ENCODE data around the gene SCN9A. TPM values are rescaled to one million over a fixed set of nuclear protein-coding genes. Genes with fewer than 3 reads are reported as not detected.

SCN9A gene
- total and polyA plus RNA-seq, 2 of the 4 experiments (the other 2 are of a cell fraction): 40.1 to 135 TPM

DNA sequence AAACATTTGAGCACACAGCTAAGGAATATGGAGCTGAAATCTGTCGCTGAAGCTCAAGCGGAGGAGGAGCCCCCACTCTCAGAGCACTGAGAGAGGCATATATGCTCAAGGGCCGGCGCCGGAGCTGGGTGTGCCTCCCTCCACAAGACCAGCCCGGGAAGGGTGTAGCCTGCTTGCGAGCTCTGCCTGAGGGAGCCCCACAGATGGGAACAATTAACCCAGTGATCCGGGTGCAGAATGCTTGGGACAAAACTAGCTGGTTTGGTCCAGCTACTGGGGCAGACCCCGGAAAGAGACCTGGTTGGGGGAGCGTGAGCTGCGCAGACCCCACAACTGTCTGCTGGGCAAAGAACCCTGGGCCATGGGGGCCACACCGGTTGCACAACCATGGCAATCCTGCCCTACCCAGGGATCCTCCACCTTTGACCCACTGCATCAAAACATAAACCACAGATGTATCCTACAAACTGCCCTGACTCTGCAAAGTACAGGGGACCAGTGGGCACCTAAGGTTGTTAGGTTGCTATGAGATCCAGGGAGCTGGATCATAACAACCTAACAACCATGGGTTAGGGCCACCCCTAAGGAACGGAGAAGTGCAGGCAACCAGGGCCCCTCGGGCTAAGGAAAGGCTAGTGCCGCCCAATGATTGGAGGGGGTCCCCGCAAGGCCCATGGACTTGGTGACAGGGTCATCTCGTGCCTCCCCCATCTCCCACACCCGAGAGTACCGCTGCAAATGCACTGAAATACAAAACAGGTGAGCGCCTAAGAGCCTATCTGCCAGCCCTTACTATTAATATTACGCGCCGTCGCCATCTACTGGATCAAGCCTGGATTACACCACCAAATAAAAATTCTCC, 194.6 kb downstream of the SCN9A start:
- Histone ChIP-seq H2BK20ac (ENCODE audit: low read depth, low read length) (no peak overlapping the region), H2AFZ (replicated peaks; ENCODE audit: low read length, poor library complexity) (peak overlapping the region; percentile 58), H3K56ac (ENCODE audit: extremely low read depth, insufficient read depth, low read length) (no peak overlapping the region), H3K9me1 (ENCODE audit: insufficient read depth, low read length) (0 out of 2 replicates have a peak, but pooled peaks cover 4% of the 10 kb centered on the region), H2BK15ac (ENCODE audit: low read depth, low read length) (no peak overlapping the region), H3K9ac (ENCODE audit: low read depth, low read length) (no peak overlapping the region), H2AK5ac (ENCODE audit: low read depth, low read length) (peak overlapping the region; percentile 45), H3K9me3 (ENCODE audit: control insufficient read depth, insufficient read depth, low read length) (no peaks in the 10 kb centered on the region), H4K5ac (ENCODE audit: low read depth, low read length) (no peak overlapping the region), H4K91ac (ENCODE audit: insufficient read depth, low read depth, low read length) (no peak overlapping the region), H3K79me1 (ENCODE audit: low read depth in 1 of 2, low read length in 2 of 2) (no peaks in the 10 kb centered on the region), H3K4me3 (ENCODE audit: insufficient read depth, low read depth, low read length) (no peak overlapping the region), H3K4me2 (ENCODE audit: low read depth, low read length) (no peak overlapping the region), H3K27me3 (ENCODE audit: control insufficient read depth, insufficient read depth, low read length) (no peaks in the 10 kb centered on the region), H3K18ac (ENCODE audit: low read depth, low read length) (no peak overlapping the region), H2BK120ac (ENCODE audit: low read depth, low read length) (no peak overlapping the region; the same call in 1 of the 2 replicates), H3K4me1 (ENCODE audit: control insufficient read depth, insufficient read depth, low read length) (no peaks in the 10 kb centered on the region), H3K27ac (ENCODE audit: insufficient read depth, low read length) (no peak overlapping the region), H3K14ac (replicated peaks; ENCODE audit: low read depth, low read length) (no peak overlapping the region), H2BK5ac (ENCODE audit: low read depth, low read length, poor library complexity, severe bottlenecking) (no peak overlapping the region), H4K8ac (ENCODE audit: low read depth in 2 of 2, low read length in 2 of 2) (no peak overlapping the region), H3K23ac (ENCODE audit: low read depth, low read length) (no peak overlapping the region), H4K20me1 (ENCODE audit: insufficient read depth, low read length) (no peaks in the 10 kb centered on the region), H2AK9ac (replicated peaks; ENCODE audit: low read depth, low read length, poor library complexity) (no peak overlapping the region), H3K4ac (ENCODE audit: low read depth, low read length) (no peak overlapping the region), H3K36me3 (ENCODE audit: control insufficient read depth, insufficient read depth, low read length) (no peaks in the 10 kb centered on the region)
- peak; percentile 88 for ATAC-seq (ENCODE audit: low read depth)
- no TSS peak for BruUV-seq (replicated peaks)
- 91% methylated on average over 10 of the region's 24 CpGs; no CpG with 5 or more reads in 1 of the 2 experiments for WGBS, 2 experiments (ENCODE audit: extremely low coverage in 2 of 2, insufficient read length in 1 of 2)
- in situ Hi-C loops (cut with MboI; ENCODE audit: low sequenced_read_pairs): loop anchor here (5.0 to 10.0 kb wide), 2 partner anchors 204 to 336 kb away; no protein-coding TSS in a partner anchor
- dilution Hi-C loops (cut with HindIII; ENCODE audit: low sequenced_read_pairs, unreplicated experiment): no loop called here
- ChIA-PET CTCF (interaction anchor here (0.7 to 1.3 kb wide), 9 partner anchors 13 to 1188 kb away, joined by 3 to 11 read pairs (median 5); no protein-coding TSS in a partner anchor), POLR2A (ENCODE audit: unreplicated experiment) (no interaction called here)
- DNase-seq: peak; percentile 56
- intact Hi-C loops (cut with micrococcal nuclease): loop anchor here (1.0 kb wide), 2 partner anchors 124 to 238 kb away; no protein-coding TSS in a partner anchor
- TF ChIP-seq, protein P1, sequence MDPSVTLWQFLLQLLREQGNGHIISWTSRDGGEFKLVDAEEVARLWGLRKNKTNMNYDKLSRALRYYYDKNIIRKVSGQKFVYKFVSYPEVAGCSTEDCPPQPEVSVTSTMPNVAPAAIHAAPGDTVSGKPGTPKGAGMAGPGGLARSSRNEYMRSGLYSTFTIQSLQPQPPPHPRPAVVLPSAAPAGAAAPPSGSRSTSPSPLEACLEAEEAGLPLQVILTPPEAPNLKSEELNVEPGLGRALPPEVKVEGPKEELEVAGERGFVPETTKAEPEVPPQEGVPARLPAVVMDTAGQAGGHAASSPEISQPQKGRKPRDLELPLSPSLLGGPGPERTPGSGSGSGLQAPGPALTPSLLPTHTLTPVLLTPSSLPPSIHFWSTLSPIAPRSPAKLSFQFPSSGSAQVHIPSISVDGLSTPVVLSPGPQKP (IDR thresholded peaks at IDR 0.05; ENCODE audit: borderline replicate concordance, low read depth, low read length): no peak
- no peak for TF ChIP-seq CHD1 (IDR thresholded peaks at IDR 0.05; ENCODE audit: low read depth, low read length)
- no peak for TF ChIP-seq RFX5 (IDR thresholded peaks at IDR 0.05; ENCODE audit: low read depth, low read length)
- TF ChIP-seq MAZ (IDR thresholded peaks at IDR 0.05; ENCODE audit: borderline replicate concordance, low read depth, low read length): no peak
- TF ChIP-seq NFE2L2 (IDR thresholded peaks at IDR 0.05; ENCODE audit: low read depth, low read length): no peak
- TF ChIP-seq, protein P2, sequence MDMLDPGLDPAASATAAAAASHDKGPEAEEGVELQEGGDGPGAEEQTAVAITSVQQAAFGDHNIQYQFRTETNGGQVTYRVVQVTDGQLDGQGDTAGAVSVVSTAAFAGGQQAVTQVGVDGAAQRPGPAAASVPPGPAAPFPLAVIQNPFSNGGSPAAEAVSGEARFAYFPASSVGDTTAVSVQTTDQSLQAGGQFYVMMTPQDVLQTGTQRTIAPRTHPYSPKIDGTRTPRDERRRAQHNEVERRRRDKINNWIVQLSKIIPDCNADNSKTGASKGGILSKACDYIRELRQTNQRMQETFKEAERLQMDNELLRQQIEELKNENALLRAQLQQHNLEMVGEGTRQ (IDR thresholded peaks at IDR 0.05; ENCODE audit: low read depth, low read length): no peak
- no peak for TF ChIP-seq POLR2A (IDR thresholded peaks at IDR 0.05; ENCODE audit: low read depth, low read length)
- TF ChIP-seq CEBPB (IDR thresholded peaks at IDR 0.05; ENCODE audit: low read depth, low read length): no peak
- no peak for TF ChIP-seq RCOR1 (IDR thresholded peaks at IDR 0.05; ENCODE audit: insufficient replicate concordance, low read length)
- TF ChIP-seq MXI1 (IDR thresholded peaks at IDR 0.05; ENCODE audit: borderline replicate concordance, low read depth, low read length): no peak
- TF ChIP-seq SMC3 (IDR thresholded peaks at IDR 0.05; ENCODE audit: low read depth, low read length): peak; percentile 38; the same call in 1 of the 2 replicates
- TF ChIP-seq RAD21 (IDR thresholded peaks at IDR 0.05; ENCODE audit: low read length): peak; percentile 58
- TF ChIP-seq MAFK (IDR thresholded peaks at IDR 0.05; ENCODE audit: low read depth, low read length): no peak
- TF ChIP-seq, protein P3, sequence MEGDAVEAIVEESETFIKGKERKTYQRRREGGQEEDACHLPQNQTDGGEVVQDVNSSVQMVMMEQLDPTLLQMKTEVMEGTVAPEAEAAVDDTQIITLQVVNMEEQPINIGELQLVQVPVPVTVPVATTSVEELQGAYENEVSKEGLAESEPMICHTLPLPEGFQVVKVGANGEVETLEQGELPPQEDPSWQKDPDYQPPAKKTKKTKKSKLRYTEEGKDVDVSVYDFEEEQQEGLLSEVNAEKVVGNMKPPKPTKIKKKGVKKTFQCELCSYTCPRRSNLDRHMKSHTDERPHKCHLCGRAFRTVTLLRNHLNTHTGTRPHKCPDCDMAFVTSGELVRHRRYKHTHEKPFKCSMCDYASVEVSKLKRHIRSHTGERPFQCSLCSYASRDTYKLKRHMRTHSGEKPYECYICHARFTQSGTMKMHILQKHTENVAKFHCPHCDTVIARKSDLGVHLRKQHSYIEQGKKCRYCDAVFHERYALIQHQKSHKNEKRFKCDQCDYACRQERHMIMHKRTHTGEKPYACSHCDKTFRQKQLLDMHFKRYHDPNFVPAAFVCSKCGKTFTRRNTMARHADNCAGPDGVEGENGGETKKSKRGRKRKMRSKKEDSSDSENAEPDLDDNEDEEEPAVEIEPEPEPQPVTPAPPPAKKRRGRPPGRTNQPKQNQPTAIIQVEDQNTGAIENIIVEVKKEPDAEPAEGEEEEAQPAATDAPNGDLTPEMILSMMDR (conservative IDR thresholded peaks at IDR 0.05; ENCODE audit: low read depth, low read length): peak; percentile 66
